ENCODE data around the gene RFNG. TPM values are rescaled to one million over a fixed set of nuclear protein-coding genes. Genes with fewer than 3 reads are reported as not detected.

RFNG gene
- total and polyA plus RNA-seq, 2 donors, result 8.1 to 45.4 TPM

- peaks cover 94 to 98% of the 10 kb centered on the region in 2 donors for H3K36me3 ChIP-seq (ENCODE audit: control insufficient read depth in 2 of 2, insufficient read depth in 2 of 2, low read length in 1 of 2)
- H3K27me3 ChIP-seq (ENCODE audit: control insufficient read depth in 2 of 2, insufficient read depth in 1 of 2, low read length in 1 of 2), result no peaks in the 10 kb centered on the region
- no peak for DNase-seq (ENCODE audit: low read depth in 6 of 9, low spot score in 9 of 9)
- WGBS, result 98% methylated on average over 37 of the region's 37 CpGs
- peaks cover 4% of the 10 kb centered on the region in 2 donors for H3K4me1 ChIP-seq (ENCODE audit: control insufficient read depth in 2 of 2, insufficient read depth in 2 of 2, low read length in 2 of 2)
- H3K9me3 ChIP-seq (ENCODE audit: control insufficient read depth in 2 of 2, insufficient read depth in 1 of 2, low read length in 1 of 2), result no peaks in the 10 kb centered on the region
- H3K4me3 ChIP-seq (ENCODE audit: low read length in 2 of 2), result no peak overlapping the region
- H3K27ac ChIP-seq (ENCODE audit: low read depth in 1 of 2, low read length in 1 of 2), result no peak overlapping the region
Observed at GRCh38 chr17:82091264-82092066, 39.9 kb upstream of the RFNG start.

- Histone ChIP-seq H3K4me3 (ENCODE audit: low read length in 2 of 2) (no peak overlapping the region), H3K4me1 (ENCODE audit: control insufficient read depth in 2 of 2, insufficient read depth in 2 of 2, low read length in 2 of 2) (no peaks in the 10 kb centered on the region), H3K9me3 (ENCODE audit: control insufficient read depth in 2 of 2, insufficient read depth in 1 of 2, low read length in 1 of 2) (no peaks in the 10 kb centered on the region), H3K36me3 (ENCODE audit: control insufficient read depth in 2 of 2, insufficient read depth in 2 of 2, low read length in 1 of 2) (peaks cover 94 to 98% of the 10 kb centered on the region in 2 donors), H3K27me3 (ENCODE audit: control insufficient read depth in 2 of 2, insufficient read depth in 1 of 2, low read length in 1 of 2) (no peaks in the 10 kb centered on the region), H3K27ac (ENCODE audit: low read depth in 1 of 2, low read length in 1 of 2) (no peak overlapping the region)
- WGBS, result 99% methylated on average over 29 of the region's 29 CpGs
- no peak for DNase-seq (ENCODE audit: low read depth in 6 of 9, low spot score in 9 of 9)
Observed at GRCh38 chr17:82090549-82091263, 39.1 kb upstream of the RFNG start.

GRCh38 chr17:82089723-82090548 is 38.3 kb upstream of the RFNG start:
- no peak for DNase-seq (ENCODE audit: low read depth in 6 of 9, low spot score in 9 of 9)
- no peaks in the 10 kb centered on the region for H3K27me3 ChIP-seq (ENCODE audit: control insufficient read depth in 2 of 2, insufficient read depth in 1 of 2, low read length in 1 of 2)
- H3K9me3 ChIP-seq (ENCODE audit: control insufficient read depth in 2 of 2, insufficient read depth in 1 of 2, low read length in 1 of 2), result no peaks in the 10 kb centered on the region
- no peak overlapping the region for H3K27ac ChIP-seq (ENCODE audit: low read depth in 1 of 2, low read length in 1 of 2)
- H3K4me3 ChIP-seq (ENCODE audit: low read length in 2 of 2), result no peak overlapping the region
- H3K4me1 ChIP-seq (ENCODE audit: control insufficient read depth in 2 of 2, insufficient read depth in 2 of 2, low read length in 2 of 2), result no peaks in the 10 kb centered on the region
- H3K36me3 ChIP-seq (ENCODE audit: control insufficient read depth in 2 of 2, insufficient read depth in 2 of 2, low read length in 1 of 2), result peaks cover 94 to 98% of the 10 kb centered on the region in 2 donors
- whole genome bisulfite sequencing, result 98% methylated on average over 29 of the region's 29 CpGs

- 98% methylated on average over 47 of the region's 47 CpGs for WGBS
- Histone ChIP-seq H3K4me3 (ENCODE audit: low read length in 2 of 2) (no peak overlapping the region), H3K36me3 (ENCODE audit: control insufficient read depth in 2 of 2, insufficient read depth in 2 of 2, low read length in 1 of 2) (peaks cover 98 to 100% of the 10 kb centered on the region in 2 donors), H3K27me3 (ENCODE audit: control insufficient read depth in 2 of 2, insufficient read depth in 1 of 2, low read length in 1 of 2) (no peaks in the 10 kb centered on the region), H3K4me1 (ENCODE audit: control insufficient read depth in 2 of 2, insufficient read depth in 2 of 2, low read length in 2 of 2) (no peaks in the 10 kb centered on the region), H3K9me3 (ENCODE audit: control insufficient read depth in 2 of 2, insufficient read depth in 1 of 2, low read length in 1 of 2) (no peaks in the 10 kb centered on the region), H3K27ac (ENCODE audit: low read depth in 1 of 2, low read length in 1 of 2) (no peak overlapping the region)
- no peak for DNase-seq (ENCODE audit: low read depth in 6 of 9, low spot score in 9 of 9)
Observed at GRCh38 chr17:82088838-82089722, 37.5 kb upstream of the RFNG start.

DNA sequence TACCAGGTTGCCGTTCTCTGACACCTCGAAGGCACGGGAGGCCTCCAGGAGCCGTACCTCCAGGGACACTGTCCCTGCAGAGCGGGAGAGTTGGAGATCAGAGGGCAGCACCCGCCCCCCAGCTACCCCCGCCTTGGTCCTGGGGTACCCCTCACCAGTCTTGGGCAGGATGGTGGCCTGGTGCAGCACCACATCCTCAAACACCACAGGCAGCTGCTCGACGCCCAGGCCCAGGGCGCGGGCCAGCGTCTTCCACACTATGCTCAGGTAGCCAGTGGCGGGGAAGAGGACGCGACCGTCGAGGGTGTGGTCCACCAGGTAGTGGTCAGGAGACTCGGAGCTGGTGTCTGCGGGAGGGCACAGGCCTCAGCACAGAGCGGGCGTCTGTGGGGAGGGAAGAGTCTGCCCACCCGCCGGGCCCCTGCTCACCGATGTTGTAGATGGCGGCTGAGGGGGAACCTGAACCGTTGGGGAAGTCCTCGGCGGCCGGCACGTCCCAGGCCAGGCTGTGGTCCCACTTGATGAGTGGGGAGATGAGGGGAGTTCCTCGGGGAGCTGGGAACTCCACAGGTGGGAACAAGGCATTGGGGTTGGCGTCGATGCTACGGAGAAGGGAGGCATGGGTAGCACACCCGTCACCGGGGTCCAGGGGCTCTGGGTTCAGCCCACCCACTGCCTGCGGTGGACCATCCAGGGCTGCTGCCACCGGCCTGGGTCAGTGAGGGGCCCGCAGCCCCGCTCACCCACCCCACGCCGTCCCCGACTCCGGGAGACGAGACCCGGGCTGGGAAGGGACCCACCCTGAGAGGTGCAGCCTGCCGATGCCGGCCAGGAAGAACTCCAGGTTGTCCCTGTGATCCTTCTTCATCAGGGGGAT is 36.6 kb upstream of the RFNG start:
- Histone ChIP-seq H3K4me3 (ENCODE audit: low read length in 2 of 2) (no peak overlapping the region), H3K4me1 (ENCODE audit: control insufficient read depth in 2 of 2, insufficient read depth in 2 of 2, low read length in 2 of 2) (no peaks in the 10 kb centered on the region), H3K27ac (ENCODE audit: low read depth in 1 of 2, low read length in 1 of 2) (no peak overlapping the region), H3K36me3 (ENCODE audit: control insufficient read depth in 2 of 2, insufficient read depth in 2 of 2, low read length in 1 of 2) (peaks cover 97 to 100% of the 10 kb centered on the region in 2 donors), H3K9me3 (ENCODE audit: control insufficient read depth in 2 of 2, insufficient read depth in 1 of 2, low read length in 1 of 2) (no peaks in the 10 kb centered on the region), H3K27me3 (ENCODE audit: control insufficient read depth in 2 of 2, insufficient read depth in 1 of 2, low read length in 1 of 2) (no peaks in the 10 kb centered on the region)
- WGBS, result 98% methylated on average over 48 of the region's 48 CpGs
- DNase-seq (ENCODE audit: low read depth in 6 of 9, low spot score in 9 of 9), result no peak

- Histone ChIP-seq H3K4me1 (ENCODE audit: control insufficient read depth in 2 of 2, insufficient read depth in 2 of 2, low read length in 2 of 2) (no peaks in the 10 kb centered on the region), H3K4me3 (ENCODE audit: low read length in 2 of 2) (no peak overlapping the region), H3K27ac (ENCODE audit: low read depth in 1 of 2, low read length in 1 of 2) (no peak overlapping the region), H3K27me3 (ENCODE audit: control insufficient read depth in 2 of 2, insufficient read depth in 1 of 2, low read length in 1 of 2) (no peaks in the 10 kb centered on the region), H3K9me3 (ENCODE audit: control insufficient read depth in 2 of 2, insufficient read depth in 1 of 2, low read length in 1 of 2) (no peaks in the 10 kb centered on the region), H3K36me3 (ENCODE audit: control insufficient read depth in 2 of 2, insufficient read depth in 2 of 2, low read length in 1 of 2) (peaks cover 97 to 100% of the 10 kb centered on the region in 2 donors)
- no peak for DNase-seq (ENCODE audit: low read depth in 6 of 9, low spot score in 9 of 9)
- WGBS, result 98% methylated on average over 39 of the region's 39 CpGs
Observed at GRCh38 chr17:82086941-82087906, 35.6 kb upstream of the RFNG start.

GRCh38 chr17:82085931-82086764 is 34.5 kb upstream of the RFNG start:
- Histone ChIP-seq H3K4me3 (ENCODE audit: low read length in 2 of 2) (no peak overlapping the region), H3K27ac (ENCODE audit: low read depth in 1 of 2, low read length in 1 of 2) (no peak overlapping the region), H3K27me3 (ENCODE audit: control insufficient read depth in 2 of 2, insufficient read depth in 1 of 2, low read length in 1 of 2) (no peaks in the 10 kb centered on the region), H3K4me1 (ENCODE audit: control insufficient read depth in 2 of 2, insufficient read depth in 2 of 2, low read length in 2 of 2) (no peaks in the 10 kb centered on the region), H3K9me3 (ENCODE audit: control insufficient read depth in 2 of 2, insufficient read depth in 1 of 2, low read length in 1 of 2) (no peaks in the 10 kb centered on the region), H3K36me3 (ENCODE audit: control insufficient read depth in 2 of 2, insufficient read depth in 2 of 2, low read length in 1 of 2) (peaks cover 96 to 100% of the 10 kb centered on the region in 2 donors)
- WGBS, result 98% methylated on average over 25 of the region's 25 CpGs
- DNase-seq (ENCODE audit: low read depth in 6 of 9, low spot score in 9 of 9), result no peak
